HepG2 (cell line): Measurements from ENCODE around the gene PRXL2A. TPM values are rescaled to one million over a fixed set of nuclear protein-coding genes. Genes with fewer than 3 reads are reported as not detected.

ENCODE experiments used
- ARNTL ChIP-seq: sonication (generic); formaldehyde crosslinking; IDR thresholded peaks from 2 replicates; pipeline ENCODE4 v1.4.0; 2020; ENCODE audit warnings: mild to moderate bottlenecking, missing genetic modification reagents
- CCDC6 ChIP-seq: sonication (generic); formaldehyde crosslinking; IDR thresholded peaks from 2 replicates; pipeline ENCODE4 v1.8.1; 2022; ENCODE audit warnings: mild to moderate bottlenecking, missing genetic modification reagents, moderate library complexity
- FOXM1 ChIP-seq: sonication (generic); formaldehyde crosslinking; IDR thresholded peaks from 2 replicates; pipeline ENCODE4 v1.5.0; 2020; ENCODE audit warnings: missing genetic modification reagents
- FOXO1 ChIP-seq: sonication (generic); formaldehyde crosslinking; IDR thresholded peaks from 2 replicates; pipeline ENCODE4 v1.4.0; 2020; ENCODE audit warnings: missing genetic modification reagents
- HNRNPLL ChIP-seq: fragments of 200-400 bp; formaldehyde crosslinking; IDR thresholded peaks from 2 replicates; pipeline ENCODE4 v1.6.1; 2017; ENCODE audit warnings: mild to moderate bottlenecking, low read depth, low read length; ENCODE audit not compliant: poor library complexity, severe bottlenecking
- HOXA3 ChIP-seq: sonication (generic); formaldehyde crosslinking; IDR thresholded peaks from 2 replicates; pipeline ENCODE4 v1.5.0; 2020; ENCODE audit warnings: missing genetic modification reagents
- KDM2A ChIP-seq: sonication (generic); formaldehyde crosslinking; IDR thresholded peaks from 2 replicates; pipeline ENCODE4 v1.4.0; 2020; ENCODE audit warnings: low read depth, missing genetic modification reagents, borderline replicate concordance
- KMT2A ChIP-seq: sonication (generic); formaldehyde crosslinking; IDR thresholded peaks from 2 replicates; pipeline ENCODE4 v1.4.0; 2020; ENCODE audit warnings: missing genetic modification reagents
- MAZ ChIP-seq, 2 experiments: sonication (generic) in 1 of 2; formaldehyde crosslinking in 1 of 2; IDR thresholded peaks; 2 replicates each; pipeline versions ENCODE4 v1.5.0 to v1.6.1; 2012 to 2020; ENCODE audit warnings: low read depth in 2 of 2, mild to moderate bottlenecking in 2 of 2, borderline replicate concordance in 1 of 2, improper control_type of control experiment in 1 of 2, low read length in 1 of 2, missing genetic modification reagents in 1 of 2, moderate library complexity in 1 of 2
- MLLT10 ChIP-seq: sonication (generic); formaldehyde crosslinking; IDR thresholded peaks from 2 replicates; pipeline ENCODE4 v1.4.0; 2020; ENCODE audit warnings: missing genetic modification reagents
- NR2F1 ChIP-seq, 2 experiments: fragments of 450-650 bp in 1 of 2; formaldehyde crosslinking in 1 of 2; IDR thresholded peaks; 2 replicates each; pipeline versions ENCODE4 v1.5.0 to v1.6.1; 2016 to 2020; ENCODE audit warnings: mild to moderate bottlenecking in 1 of 2, missing compliant biosample characterization in 1 of 2, missing genetic modification reagents in 1 of 2, moderate library complexity in 1 of 2
- NR2F6 ChIP-seq, 2 experiments: IDR thresholded peaks; 2 replicates each; pipeline ENCODE4 v1.6.1; 2016; ENCODE audit warnings: antibody characterized with exemption in 1 of 2, mild to moderate bottlenecking in 1 of 2
- PHF20 ChIP-seq: sonication (generic); formaldehyde crosslinking; IDR thresholded peaks from 2 replicates; pipeline ENCODE4 v1.5.0; 2020; ENCODE audit warnings: mild to moderate bottlenecking, missing genetic modification reagents
- PHF8 ChIP-seq: sonication (generic); formaldehyde crosslinking; IDR thresholded peaks from 2 replicates; pipeline ENCODE4 v1.5.0; 2020; ENCODE audit warnings: missing genetic modification reagents
- RAD21 ChIP-seq: fragments of 450-650 bp; formaldehyde crosslinking; IDR thresholded peaks from 2 replicates; pipeline ENCODE4 v1.5.0; 2020; ENCODE audit warnings: mild to moderate bottlenecking
- SIN3A ChIP-seq: IDR thresholded peaks from 2 replicates; pipeline ENCODE4 v1.6.1; 2011; ENCODE audit warnings: low read depth, mild to moderate bottlenecking, control low read depth, low read length, borderline replicate concordance
- TBL1XR1 ChIP-seq: fragments of 150-350 bp; IDR thresholded peaks from 2 replicates; pipeline ENCODE4 v1.6.1; 2014; ENCODE audit warnings: borderline replicate concordance, low read length; ENCODE audit not compliant: partially characterized antibody
- TBX2 ChIP-seq: sonication (generic); formaldehyde crosslinking; IDR thresholded peaks from 2 replicates; pipeline ENCODE4 v1.5.0; 2020; ENCODE audit warnings: missing genetic modification reagents, mild to moderate bottlenecking, borderline replicate concordance
- TEAD3 ChIP-seq: optimal IDR thresholded peaks from 2 replicates; pipeline ENCODE3; 2016; ENCODE audit warnings: borderline replicate concordance
- TGIF2 ChIP-seq: IDR thresholded peaks from 2 replicates; pipeline ENCODE4 v1.6.1; 2016; ENCODE audit warnings: control low read depth, missing compliant biosample characterization
- YEATS4 ChIP-seq: sonication (generic); formaldehyde crosslinking; IDR thresholded peaks from 2 replicates; pipeline ENCODE4 v1.4.0; 2020; ENCODE audit warnings: missing genetic modification reagents, borderline replicate concordance
- ZFP82 ChIP-seq: sonication (generic); formaldehyde crosslinking; IDR thresholded peaks from 2 replicates; pipeline ENCODE4 v1.5.1; 2020; ENCODE audit warnings: mild to moderate bottlenecking, missing genetic modification reagents, borderline replicate concordance
- ZFX ChIP-seq: sonication (generic); formaldehyde crosslinking; IDR thresholded peaks from 2 replicates; pipeline ENCODE4 v1.4.0; 2020; ENCODE audit warnings: mild to moderate bottlenecking, low read depth, missing genetic modification reagents, moderate library complexity
- ZFY ChIP-seq: sonication (generic); formaldehyde crosslinking; IDR thresholded peaks from 2 replicates; pipeline ENCODE4 v1.4.0; 2020; ENCODE audit warnings: missing genetic modification reagents
- ZNF12 ChIP-seq: sonication (generic); formaldehyde crosslinking; IDR thresholded peaks from 2 replicates; pipeline ENCODE4 v1.5.0; 2020; ENCODE audit warnings: missing genetic modification reagents
- ZNF205 ChIP-seq: IDR thresholded peaks from 2 replicates; pipeline ENCODE4 v1.6.1; 2018; ENCODE audit warnings: missing biosample characterization, missing genetic modification reagents
- ZNF446 ChIP-seq: sonication (generic); formaldehyde crosslinking; IDR thresholded peaks from 2 replicates; pipeline ENCODE4 v1.5.0; 2020; ENCODE audit warnings: mild to moderate bottlenecking, missing genetic modification reagents
- ZNF605 ChIP-seq: sonication (generic); formaldehyde crosslinking; IDR thresholded peaks from 2 replicates; pipeline ENCODE4 v1.8.0; 2022; ENCODE audit warnings: mild to moderate bottlenecking, missing genetic modification reagents
- ZNF776 ChIP-seq: sonication (generic); formaldehyde crosslinking; IDR thresholded peaks from 2 replicates; pipeline ENCODE4 v1.4.0; 2020; ENCODE audit warnings: mild to moderate bottlenecking, missing genetic modification reagents
- polyA plus RNA-seq, 8 experiments: library from polyadenylated mRNA; depleted of rRNA in 3 of 8; stranded (reverse) in 7 of 8; unstranded in 1 of 8; fragments of >200 nt; fragmentation: Illumina TruSeq in 4 of 8; extraction: Trizol in 4 of 8; gene quantifications; 2 replicates each; pipeline versions ENCODE4 v1.2.1 to v1.2.3, GENCODE V29; 2011 to 2016; ENCODE audit warnings: low read depth in 4 of 8, missing spikeins in 1 of 8, mixed read lengths in 1 of 8; ENCODE audit not compliant: insufficient read depth in 1 of 8
- total RNA-seq, 5 experiments: library from RNA; depleted of rRNA; stranded (reverse); fragments of >200 nt; fragmentation: Illumina TruSeq; extraction: Trizol; gene quantifications; 2 replicates each; pipeline ENCODE4 v1.2.3, GENCODE V29; 2016; ENCODE audit warnings: low read depth in 1 of 5
- TF ChIP-seq, protein P1 (sequence below): conservative IDR thresholded peaks from 2 replicates; pipeline ENCODE4 v1.6.1; 2018; ENCODE audit warnings: missing genetic modification reagents

Gene PRXL2A
- total and polyA plus RNA-seq, 2 of the 13 experiments (the other 11 are each of a cell fraction or from before 2014, with no cell fraction given): 43.9 to 79.9 TPM

GRCh38 chr10:80453842-80454512, 45.6 kb downstream of the PRXL2A start, which contains the start of gene TSPAN14 (continued):
- TF ChIP-seq ZFP82 (0 out of 2 replicates have a peak, but pooled peaks have one; percentile 26), TBX2 (CRISPR knock-in tag) (0 out of 2 replicates have a peak, but pooled peaks have one; percentile 7), MAZ (IDR thresholded peaks at IDR 0.05; ENCODE audit: borderline replicate concordance, low read depth, low read length) (0 out of 2 replicates have a peak, but pooled peaks have one; percentile 21), MAZ (CRISPR knock-in tag; IDR thresholded peaks at IDR 0.05; ENCODE audit: low read depth) (peak; percentile 52; the same call in 1 of the 2 replicates), PHF20 (CRISPR knock-in tag) (peak; percentile 26), HOXA3 (CRISPR knock-in tag) (peak; percentile 22; the same call in 1 of the 2 replicates), TEAD3 (CRISPR knock-in tag) (peak; percentile 8), YEATS4 (CRISPR knock-in tag) (0 out of 2 replicates have a peak, but pooled peaks have one; percentile 34), ZNF12 (CRISPR knock-in tag) (no peak), TBL1XR1 (no peak), HNRNPLL (peak; percentile 97), PHF8 (CRISPR knock-in tag) (peak; percentile 34; the same call in 1 of the 2 replicates), KMT2A (0 out of 2 replicates have a peak, but pooled peaks have one; percentile 22), KDM2A (peak; percentile 57; the same call in 1 of the 2 replicates), NR2F6 (IDR thresholded peaks at IDR 0.05) (no peak), NR2F6 (CRISPR knock-in tag; IDR thresholded peaks at IDR 0.05) (no peak), ZNF446 (CRISPR knock-in tag) (peak; percentile 32; the same call in 1 of the 2 replicates), ZNF605 (CRISPR knock-in tag) (peak; percentile 39; the same call in 1 of the 2 replicates), ZFX (CRISPR knock-in tag) (peak; percentile 83), ARNTL (CRISPR knock-in tag) (no peak), TGIF2 (CRISPR knock-in tag) (no peak), MLLT10 (CRISPR knock-in tag) (no peak), FOXM1 (CRISPR knock-in tag) (no peak), ZNF205 (CRISPR knock-in tag) (no peak), CCDC6 (CRISPR knock-in tag) (peak; percentile 36; the same call in 1 of the 2 replicates), ZNF776 (0 out of 2 replicates have a peak, but pooled peaks have one; percentile 19), ZFY (CRISPR knock-in tag) (peak; percentile 87), RAD21 (peak; percentile 45; the same call in 1 of the 2 replicates), SIN3A (peak; percentile 20; the same call in 1 of the 2 replicates), FOXO1 (CRISPR knock-in tag) (0 out of 2 replicates have a peak, but pooled peaks have one; percentile 16), NR2F1 (CRISPR knock-in tag; IDR thresholded peaks at IDR 0.05) (no peak)
- TF ChIP-seq, protein P1, sequence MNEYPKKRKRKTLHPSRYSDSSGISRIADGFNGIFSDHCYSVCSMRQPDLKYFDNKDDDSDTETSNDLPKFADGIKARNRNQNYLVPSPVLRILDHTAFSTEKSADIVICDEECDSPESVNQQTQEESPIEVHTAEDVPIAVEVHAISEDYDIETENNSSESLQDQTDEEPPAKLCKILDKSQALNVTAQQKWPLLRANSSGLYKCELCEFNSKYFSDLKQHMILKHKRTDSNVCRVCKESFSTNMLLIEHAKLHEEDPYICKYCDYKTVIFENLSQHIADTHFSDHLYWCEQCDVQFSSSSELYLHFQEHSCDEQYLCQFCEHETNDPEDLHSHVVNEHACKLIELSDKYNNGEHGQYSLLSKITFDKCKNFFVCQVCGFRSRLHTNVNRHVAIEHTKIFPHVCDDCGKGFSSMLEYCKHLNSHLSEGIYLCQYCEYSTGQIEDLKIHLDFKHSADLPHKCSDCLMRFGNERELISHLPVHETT (CRISPR knock-in tag): peak; percentile 72; the same call in 1 of the 2 replicates
